ENCODE results near the gene GAL. TPM values are rescaled to one million over a fixed set of nuclear protein-coding genes. Genes with fewer than 3 reads are reported as not detected.

Gene GAL
- total and polyA plus RNA-seq, 2 of the 8 experiments (the other 6 are each of a cell fraction or from before 2014, with no cell fraction given) = 81.8 to 233 TPM

GRCh38 chr11:68673991-68674390, 10.4 kb upstream of the GAL start:
- Histone ChIP-seq H3K9ac (replicated peaks in 1 of 4; ENCODE audit: extremely low read depth in 1 of 4, low read depth in 3 of 4, low read length in 3 of 4) (no peak overlapping the region), H3K56ac (replicated peaks; ENCODE audit: insufficient read length, low read depth, low read length) (no peak overlapping the region), H3K23ac (ENCODE audit: insufficient read length) (no peak overlapping the region), H3K27ac (ENCODE audit: low read depth, low read length) (no peak overlapping the region), H2BK120ac (replicated peaks; ENCODE audit: low read depth, low read length) (no peak overlapping the region), H3K4me3 (ENCODE audit: extremely low read depth in 1 of 4, insufficient read depth in 2 of 4, low read depth in 3 of 4, low read length in 4 of 4) (no peak overlapping the region), H3K79me2 (ENCODE audit: control insufficient read depth in 1 of 2, insufficient read depth in 2 of 2, low read length in 2 of 2) (no peaks in the 10 kb centered on the region), H2BK20ac (ENCODE audit: low read length) (no peak overlapping the region), H4K5ac (ENCODE audit: insufficient read length, low read depth, low read length) (no peak overlapping the region), H3K27me3 (replicated peaks in 1 of 4; ENCODE audit: control insufficient read depth in 3 of 4, extremely low read depth in 1 of 4, insufficient read depth in 3 of 4, low read length in 3 of 4) (no peaks in the 10 kb centered on the region; a peak in 2 of 7 replicates), H2BK5ac (ENCODE audit: low read depth, low read length) (no peak overlapping the region), H3K4me2 (ENCODE audit: insufficient read depth in 1 of 2, low read depth in 2 of 2, low read length in 2 of 2) (no peak overlapping the region), H3K4ac (replicated peaks; ENCODE audit: insufficient read length, low read depth, low read length) (no peak overlapping the region), H3K23me2 (ENCODE audit: low read depth, low read length) (no peaks in the 10 kb centered on the region), H3K79me1 (ENCODE audit: low read depth, low read length) (no peaks in the 10 kb centered on the region), H3K4me1 (replicated peaks in 1 of 4; ENCODE audit: control insufficient read depth in 3 of 4, insufficient read depth in 4 of 4, low read length in 3 of 4) (peaks cover 0 to 6% (median 2%) of the 10 kb centered on the region in 4 experiments; a peak in 3 of 7 replicates), H2AFZ (ENCODE audit: low read length) (no peak overlapping the region), H2BK12ac (ENCODE audit: low read depth, low read length) (no peak overlapping the region), H3K18ac (ENCODE audit: extremely low read depth, low read length) (no peak overlapping the region), H3K9me3 (ENCODE audit: insufficient read depth in 2 of 2, low read depth in 1 of 2, low read length in 1 of 2) (no peaks in the 10 kb centered on the region), H3K14ac (ENCODE audit: insufficient read length) (no peak overlapping the region), H4K91ac (replicated peaks; ENCODE audit: insufficient read length, low read length) (peak overlapping the region; percentile 13), H4K20me1 (replicated peaks in 1 of 2; ENCODE audit: control insufficient read depth in 1 of 2, insufficient read depth in 2 of 2, low read length in 2 of 2) (no peaks in the 10 kb centered on the region), H3K36me3 (ENCODE audit: control insufficient read depth in 2 of 4, insufficient read depth in 4 of 4, low read length in 3 of 4) (no peaks in the 10 kb centered on the region; a peak in 1 of 8 replicates), H4K8ac (ENCODE audit: extremely low read depth, insufficient read depth, low read length) (no peak overlapping the region; the same call in 1 of the 2 replicates), H2BK15ac (ENCODE audit: low read length) (no peak overlapping the region), H2AK5ac (ENCODE audit: low read depth, low read length) (no peak overlapping the region)
- FAIRE-seq (no peak), DNase-seq (ENCODE audit: low read depth in 1 of 2, low spot score in 2 of 2) (no peak)
- ChIA-PET CTCF (ENCODE audit: partially characterized antibody) (interaction anchor here (0.7 to 1.2 kb wide), 6 partner anchors 13 to 131 kb away, joined by 3 to 4 read pairs (median 3); no protein-coding TSS in a partner anchor), POLR2A (ENCODE audit: partially characterized antibody) (interaction anchor here (2.2 kb wide), 1 partner anchor 10 kb away, joined by 10 read pairs; the partner anchor contains the start of gene GAL)
- WGBS, 2 experiments (ENCODE audit: extremely low coverage in 1 of 2, insufficient coverage in 1 of 2, insufficient read length in 1 of 2, insufficient replicate concordance in 2 of 2, low coverage in 1 of 2, low lambda C conversion rate in 2 of 2, missing lambda C conversion rate in 1 of 2) = 89% methylated on average over 11 of the region's 11 CpGs; no CpG with 5 or more reads in 1 of the 2 experiments
- TF ChIP-seq YY1 (IDR thresholded peaks at IDR 0.05; ENCODE audit: low read depth, low read length) (no peak), NANOG (IDR thresholded peaks at IDR 0.05; ENCODE audit: insufficient read depth, low read depth, low read length, poor library complexity, severe bottlenecking) (no peak), CTBP2 (IDR thresholded peaks at IDR 0.05; ENCODE audit: borderline replicate concordance, insufficient read depth, insufficient read length, low read length) (no peak), POLR2A (IDR thresholded peaks at IDR 0.05; ENCODE audit: control extremely low read depth in 1 of 2, low read depth in 2 of 2, low read length in 2 of 2) (no peak), TBP (IDR thresholded peaks at IDR 0.05; ENCODE audit: low read depth, low read length) (no peak), TAF1 (IDR thresholded peaks at IDR 0.05; ENCODE audit: low read depth, low read length) (no peak), EP300 (IDR thresholded peaks at IDR 0.05; ENCODE audit: borderline replicate concordance in 1 of 2, low read depth in 2 of 2, low read length in 2 of 2) (no peak), GTF2F1 (IDR thresholded peaks at IDR 0.05; ENCODE audit: borderline replicate concordance, low read depth, low read length) (no peak), ZNF274 (IDR thresholded peaks at IDR 0.05; ENCODE audit: borderline replicate concordance, extremely low read depth, low read length) (no peak), BACH1 (IDR thresholded peaks at IDR 0.05; ENCODE audit: low read length) (no peak), RXRA (IDR thresholded peaks at IDR 0.05; ENCODE audit: insufficient read depth, low read depth, low read length) (no peak), FOSL1 (IDR thresholded peaks at IDR 0.05; ENCODE audit: insufficient read depth, low read depth, low read length) (no peak), SIN3A (conservative IDR thresholded peaks at IDR 0.05 in 1 of 2, IDR thresholded peaks at IDR 0.05 in 1 of 2; ENCODE audit: low read depth in 1 of 2, low read length in 2 of 2) (no peak), PHF8 (conservative IDR thresholded peaks at IDR 0.05; ENCODE audit: low read depth, low read length) (no peak)
